ENCODE measurements around the gene PGAP2.
A peak's percentile ranks its signal among the peaks of the same experiment; 100 is the strongest.
"Not testable (repeated sequence)": the region's sequence is repeated elsewhere in the genome, so short reads cannot be mapped to it uniquely, and the experiment has no call there.

The PGAP2 gene

DNA sequence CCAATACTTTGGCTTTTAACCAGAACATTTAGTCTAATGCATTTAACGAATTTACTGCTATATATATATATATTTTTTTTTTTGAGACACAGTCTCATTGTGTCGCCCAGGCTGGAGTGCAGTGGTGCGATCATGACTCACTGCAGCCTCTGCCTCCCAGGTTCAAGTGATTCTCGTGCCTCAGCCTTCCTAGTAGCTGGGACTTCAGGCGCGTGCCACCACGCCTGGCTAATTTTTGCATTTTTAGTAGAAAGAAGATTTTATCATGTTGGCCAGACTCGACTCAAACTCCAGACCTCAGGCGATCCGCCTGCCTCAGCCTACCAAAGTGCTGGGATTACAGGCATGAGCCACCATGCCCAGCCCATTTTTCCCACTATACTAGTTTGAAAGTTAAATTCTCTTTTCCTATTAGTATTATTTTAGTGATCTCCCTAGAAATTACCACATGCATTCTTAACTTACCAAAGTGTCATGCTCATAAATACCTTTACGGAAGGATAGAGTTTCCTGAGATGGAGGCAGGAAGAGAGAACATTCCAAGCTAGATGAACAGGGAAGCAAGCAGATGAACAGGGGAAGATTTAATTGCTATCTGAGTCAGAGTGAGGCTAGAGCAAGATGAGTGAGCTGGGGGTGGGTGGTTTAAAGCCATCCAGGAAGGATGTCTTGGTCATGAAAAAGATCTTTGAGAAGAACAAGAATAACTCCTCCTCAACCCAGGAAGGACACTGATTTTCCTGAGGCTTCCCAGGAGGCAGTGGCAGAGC is 4.4 kb upstream of the PGAP2 start:
- no peak for DNase-seq (ENCODE audit: low spot score)

DNA sequence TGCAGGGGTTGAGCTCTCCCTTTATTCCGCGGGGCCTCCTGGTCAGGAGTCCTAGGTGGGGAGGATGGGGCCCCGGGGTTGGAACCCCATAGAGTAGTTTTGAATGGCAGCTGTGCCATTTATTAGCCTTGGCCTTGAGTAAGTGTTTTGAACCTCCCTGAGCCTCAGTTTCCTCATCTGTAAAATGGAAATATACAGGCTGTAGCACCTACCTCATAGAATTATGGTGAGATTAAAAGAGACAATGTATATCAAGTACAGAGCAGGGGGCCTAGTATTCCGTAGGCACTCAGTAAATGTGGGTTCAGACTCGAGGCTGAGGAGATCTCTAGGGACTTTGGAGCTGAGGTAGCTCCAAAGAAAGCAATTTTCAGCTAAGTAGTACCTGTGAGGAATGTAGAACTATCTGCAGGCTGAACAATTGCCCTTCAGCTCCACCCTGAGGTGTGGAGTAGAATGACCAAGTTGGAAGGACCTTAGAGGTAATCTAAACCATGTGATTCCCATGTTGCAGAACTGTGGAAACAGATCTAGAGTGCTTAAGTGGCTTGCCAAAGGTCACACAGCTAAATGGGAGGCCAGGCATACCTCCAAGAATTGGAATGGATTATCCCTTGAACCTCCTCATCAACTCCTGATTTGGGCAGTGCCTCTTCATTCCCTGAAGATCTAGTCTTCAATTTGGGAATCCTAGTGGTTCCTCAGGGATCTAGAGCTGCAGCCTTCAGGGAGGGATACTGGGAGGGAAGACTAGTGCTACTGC is 682 bp downstream of the PGAP2 start:
- DNase-seq (ENCODE audit: low spot score), result peak; percentile 62

DNA sequence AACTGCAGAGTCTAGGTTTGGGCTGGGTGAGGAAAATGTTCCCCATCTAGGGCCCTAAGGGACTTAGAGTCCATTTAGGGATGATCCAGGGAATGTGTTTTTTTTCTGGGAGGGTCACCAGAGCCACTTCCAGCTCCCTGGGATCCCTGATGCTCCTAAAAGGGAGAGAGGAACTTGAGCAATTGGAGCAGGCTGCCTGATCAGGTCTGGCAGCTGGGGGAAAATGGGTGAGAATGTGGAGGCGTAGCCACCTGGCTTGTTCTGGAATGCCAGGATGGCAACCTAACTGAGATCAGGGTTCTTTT is 1.2 kb downstream of the PGAP2 start:
- no peak for DNase-seq (ENCODE audit: low spot score)

DNA sequence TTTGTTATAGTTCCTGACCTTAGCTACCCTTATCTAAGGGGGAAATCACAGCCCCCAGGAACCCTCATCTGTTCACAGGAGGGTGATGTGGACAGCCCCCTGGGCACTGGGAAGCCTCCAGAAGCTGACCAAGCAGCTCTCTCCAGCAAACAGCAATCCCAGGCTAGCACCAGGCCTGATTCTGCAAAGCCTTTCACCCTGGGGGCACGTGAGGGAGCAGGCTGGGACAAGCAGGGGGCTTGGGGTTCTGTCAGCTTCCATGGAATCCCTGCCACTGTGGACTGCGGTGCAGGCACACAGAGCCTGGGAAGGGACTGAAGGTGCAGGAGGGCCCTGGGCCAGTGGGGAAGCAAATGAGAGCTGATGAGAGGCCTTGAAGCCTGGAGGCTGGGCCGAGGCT is 2.1 kb downstream of the PGAP2 start:
- no peak for DNase-seq (ENCODE audit: low spot score)

DNA sequence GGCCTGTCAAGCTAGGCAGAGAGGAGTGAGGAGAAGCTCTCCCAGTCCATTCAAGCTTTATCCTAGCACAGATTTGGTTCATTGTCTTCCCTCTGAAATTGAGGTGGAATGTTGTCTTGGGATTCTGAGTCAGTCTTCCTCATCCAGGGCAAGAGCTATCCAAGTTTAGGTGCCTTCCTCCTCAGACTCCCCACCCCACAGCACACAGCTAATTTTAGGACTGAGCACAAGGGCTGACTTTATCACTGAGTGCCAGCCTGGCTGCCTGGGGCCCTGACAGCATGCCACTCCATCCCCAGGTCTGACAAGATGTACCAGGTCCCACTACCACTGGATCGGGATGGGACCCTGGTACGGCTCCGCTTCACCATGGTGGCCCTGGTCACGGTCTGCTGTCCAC is 2.6 kb downstream of the PGAP2 start:
- DNase-seq (ENCODE audit: low spot score), result no peak

DNA sequence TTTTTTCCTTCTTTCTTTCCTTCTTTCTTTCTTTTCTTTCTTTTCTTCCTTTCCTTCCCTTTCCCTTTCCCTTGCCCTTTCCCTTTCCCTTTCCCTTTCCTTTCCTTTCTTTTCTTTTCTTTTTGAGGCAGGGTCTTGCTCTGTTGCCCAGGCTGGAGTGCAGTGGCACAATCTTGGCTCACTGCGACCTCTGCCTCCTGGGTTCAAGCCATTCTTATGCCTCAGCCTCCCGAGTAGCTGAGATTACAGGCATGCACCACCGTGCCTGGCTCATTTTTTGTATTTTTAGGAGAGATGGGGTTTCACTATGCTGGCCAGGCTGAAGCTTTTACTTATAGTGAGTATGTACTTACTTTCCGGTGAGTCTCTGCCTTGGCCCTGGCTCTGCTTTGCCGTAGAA is 6.5 kb downstream of the PGAP2 start:
- not testable (repeated sequence) for DNase-seq (ENCODE audit: low spot score)

DNA sequence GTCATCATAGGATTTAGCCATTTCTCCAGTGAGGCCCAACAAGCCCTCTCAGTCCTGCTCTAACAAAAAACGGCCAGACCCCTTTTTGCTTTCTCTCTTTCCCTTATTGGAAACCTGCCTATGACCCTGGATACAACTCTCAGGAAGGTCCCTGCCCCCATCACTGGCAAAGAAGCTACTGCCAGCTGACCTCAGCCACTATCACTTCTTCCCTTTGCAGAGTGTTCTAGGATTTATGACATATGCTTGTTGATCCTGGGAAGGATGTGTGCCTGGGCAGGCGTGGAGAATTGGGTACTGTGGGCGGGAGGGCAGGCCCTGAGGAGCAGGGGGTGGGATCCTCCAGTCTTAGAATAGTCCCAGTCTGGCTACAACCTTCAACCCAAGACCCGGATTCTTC is 7.5 kb downstream of the PGAP2 start:
- no peak for DNase-seq (ENCODE audit: low spot score)

DNA sequence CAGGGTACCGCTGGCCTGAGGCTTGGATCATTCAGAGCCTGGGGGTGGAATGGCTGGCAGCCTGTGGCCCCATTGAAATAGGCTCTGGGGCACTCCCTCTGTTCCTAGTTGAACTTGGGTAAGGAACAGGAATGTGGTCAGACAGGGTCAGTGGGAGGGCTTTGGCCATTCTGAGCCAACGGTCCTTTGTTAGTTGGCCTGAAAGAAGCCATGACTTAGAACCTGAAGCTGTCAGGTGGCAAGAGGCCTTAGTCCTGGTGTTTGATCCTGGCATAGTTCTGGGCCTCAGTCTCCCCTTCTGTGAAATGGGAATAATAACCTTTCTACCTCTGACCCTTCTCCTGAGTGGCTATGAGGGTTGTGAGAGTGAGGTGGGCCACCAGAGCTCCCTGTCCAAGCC is 8.3 kb downstream of the PGAP2 start:
- DNase-seq (ENCODE audit: low spot score), result no peak

DNA sequence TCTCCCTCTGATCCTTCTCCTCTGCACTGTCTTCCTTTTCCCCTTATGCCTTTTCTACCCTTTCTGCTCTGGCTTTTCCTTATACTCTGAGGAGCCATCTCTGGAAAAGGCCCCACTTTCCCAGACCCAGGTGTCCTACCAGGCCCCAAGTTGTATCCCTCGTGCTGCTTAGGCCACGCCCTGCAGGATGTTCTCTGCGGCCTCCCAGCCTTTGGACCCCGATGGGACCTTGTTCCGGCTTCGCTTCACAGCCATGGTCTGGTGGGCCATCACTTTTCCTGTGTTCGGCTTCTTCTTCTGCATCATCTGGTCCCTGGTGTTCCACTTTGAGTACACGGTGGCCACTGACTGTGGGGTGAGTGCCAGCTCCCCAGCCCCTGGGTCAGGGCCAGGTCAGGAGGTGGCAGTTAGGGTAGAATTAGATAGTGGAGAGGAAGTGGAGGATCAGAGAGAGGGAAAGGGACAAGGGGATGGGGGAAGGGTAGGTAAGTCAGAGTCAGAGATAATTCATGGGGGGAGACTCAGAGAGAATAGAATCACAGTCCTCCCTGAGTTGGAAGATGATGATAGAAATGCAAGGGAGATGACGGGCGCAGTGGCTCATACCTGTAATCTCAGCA is 8.9 kb downstream of the PGAP2 start:
- no peak for DNase-seq (ENCODE audit: low spot score)

DNA sequence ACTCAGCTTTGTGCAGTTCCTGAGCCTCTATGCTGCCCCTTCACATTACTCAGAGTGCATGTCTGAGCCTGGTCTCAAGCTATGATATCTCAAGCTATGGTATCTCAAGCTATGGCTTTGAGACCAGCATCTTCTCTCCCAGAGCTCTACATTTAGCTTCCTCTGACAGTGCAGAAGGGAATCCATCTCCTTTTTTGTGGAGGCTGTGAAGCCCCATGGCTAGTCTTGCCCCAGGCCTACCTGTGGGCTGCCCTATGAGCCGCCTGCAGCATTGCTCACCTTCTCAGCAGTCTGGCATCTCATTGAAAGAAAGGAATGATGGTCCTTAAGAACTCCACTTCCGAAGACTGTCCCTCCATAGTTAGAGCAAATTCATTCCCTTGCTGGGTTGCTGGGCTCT is 12.6 kb downstream of the PGAP2 start:
- DNase-seq (ENCODE audit: low spot score), result no peak

DNA sequence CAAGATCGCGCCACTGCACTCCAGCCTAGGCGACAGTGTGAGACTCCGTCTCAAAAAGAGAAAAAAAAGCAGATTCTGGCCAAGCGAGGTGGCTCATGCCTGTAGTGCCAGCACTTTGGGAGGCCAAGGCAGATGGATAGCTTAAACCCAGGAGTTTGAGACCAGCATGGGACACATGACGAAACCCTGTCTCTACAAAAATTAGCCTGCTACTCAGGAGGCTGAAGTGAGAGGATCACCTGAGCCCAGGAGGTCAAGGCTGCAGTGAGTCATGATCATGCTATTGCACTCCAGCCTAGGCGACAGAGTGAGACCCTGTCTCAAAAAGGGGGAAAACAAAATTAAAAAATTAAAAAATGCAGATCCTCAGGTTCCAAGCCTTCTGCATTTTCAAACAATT is 14.0 kb downstream of the PGAP2 start:
- no peak for DNase-seq (ENCODE audit: low spot score)

DNA sequence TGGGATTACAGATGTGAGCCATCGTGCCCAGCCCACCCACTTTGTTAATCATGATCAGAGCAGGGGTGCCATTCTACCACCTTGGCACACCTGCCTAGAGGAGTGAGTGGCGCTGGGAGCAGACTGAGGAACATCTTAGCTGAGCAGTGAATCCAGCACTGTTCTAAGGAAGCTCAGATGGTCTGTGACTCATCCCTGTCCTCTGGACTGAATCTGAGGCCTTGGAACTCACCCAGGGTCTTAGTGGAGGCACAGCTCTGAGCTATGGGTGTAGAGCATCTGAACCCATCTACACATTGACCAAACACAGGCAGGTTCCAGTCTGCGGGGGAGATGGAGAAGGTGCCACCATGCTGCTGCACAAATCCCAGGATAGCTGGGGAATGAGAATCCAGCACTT is 14.9 kb downstream of the PGAP2 start:
- no peak for DNase-seq (ENCODE audit: low spot score)

DNA sequence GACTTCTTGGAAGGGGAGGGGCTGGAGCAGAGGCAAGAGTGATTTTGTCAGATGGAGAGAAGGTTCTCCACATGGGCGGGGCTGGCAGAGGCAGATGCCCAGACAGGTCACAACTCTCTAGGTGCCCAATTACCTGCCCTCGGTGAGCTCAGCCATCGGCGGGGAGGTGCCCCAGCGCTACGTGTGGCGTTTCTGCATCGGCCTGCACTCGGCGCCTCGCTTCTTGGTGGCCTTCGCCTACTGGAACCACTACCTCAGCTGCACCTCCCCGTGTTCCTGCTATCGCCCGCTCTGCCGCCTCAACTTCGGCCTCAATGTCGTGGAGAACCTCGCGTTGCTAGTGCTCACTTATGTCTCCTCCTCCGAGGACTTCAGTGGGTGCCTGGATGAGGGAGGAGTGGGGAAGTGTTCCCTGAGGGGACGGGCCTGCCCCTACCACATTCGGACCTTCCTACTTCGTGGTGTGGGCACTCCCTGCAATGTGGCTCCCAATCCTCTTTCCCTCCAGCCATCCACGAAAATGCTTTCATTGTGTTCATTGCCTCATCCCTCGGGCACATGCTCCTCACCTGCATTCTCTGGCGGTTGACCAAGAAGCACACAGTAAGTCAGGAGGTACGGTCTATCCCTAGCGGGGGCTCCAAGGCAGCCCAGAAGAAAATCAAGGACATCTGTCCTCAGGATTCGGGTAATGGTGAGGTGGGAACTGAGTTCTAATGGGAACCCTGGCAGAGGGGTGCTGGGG is 15.6 kb downstream of the PGAP2 start:
- no peak for DNase-seq (ENCODE audit: low spot score)

DNA sequence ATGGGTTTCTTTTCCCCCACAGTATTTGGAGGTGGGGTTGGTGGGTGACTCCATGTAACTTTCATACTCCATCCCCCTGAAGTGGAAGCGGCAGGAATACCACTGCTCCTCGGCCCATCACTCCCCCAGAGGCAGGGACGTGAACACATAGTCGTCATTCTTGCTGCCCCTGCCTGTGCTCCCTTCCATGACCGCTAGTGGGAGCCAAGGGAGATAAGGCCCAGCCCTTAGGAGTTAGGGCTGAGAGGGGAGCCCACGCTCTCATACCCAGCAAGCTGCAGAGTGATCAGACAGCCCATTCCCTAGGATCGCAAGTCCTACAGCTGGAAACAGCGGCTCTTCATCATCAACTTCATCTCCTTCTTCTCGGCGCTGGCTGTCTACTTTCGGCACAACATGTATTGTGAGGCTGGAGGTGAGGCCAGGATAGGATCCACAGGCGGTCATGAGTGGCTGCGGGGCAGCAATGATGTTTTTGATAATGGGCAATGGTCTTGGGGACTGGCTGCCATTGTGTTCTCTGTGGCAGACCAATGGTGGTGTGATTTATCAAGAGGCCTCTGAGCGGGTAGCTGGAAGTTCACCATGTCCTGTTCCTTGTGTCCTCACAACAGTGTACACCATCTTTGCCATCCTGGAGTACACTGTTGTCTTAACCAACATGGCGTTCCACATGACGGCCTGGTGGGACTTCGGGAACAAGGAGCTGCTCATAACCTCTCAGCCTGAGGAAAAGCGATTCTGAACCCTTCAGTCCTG is 16.5 kb downstream of the PGAP2 start:
- DNase-seq (ENCODE audit: low spot score), result peak; percentile 76

DNA sequence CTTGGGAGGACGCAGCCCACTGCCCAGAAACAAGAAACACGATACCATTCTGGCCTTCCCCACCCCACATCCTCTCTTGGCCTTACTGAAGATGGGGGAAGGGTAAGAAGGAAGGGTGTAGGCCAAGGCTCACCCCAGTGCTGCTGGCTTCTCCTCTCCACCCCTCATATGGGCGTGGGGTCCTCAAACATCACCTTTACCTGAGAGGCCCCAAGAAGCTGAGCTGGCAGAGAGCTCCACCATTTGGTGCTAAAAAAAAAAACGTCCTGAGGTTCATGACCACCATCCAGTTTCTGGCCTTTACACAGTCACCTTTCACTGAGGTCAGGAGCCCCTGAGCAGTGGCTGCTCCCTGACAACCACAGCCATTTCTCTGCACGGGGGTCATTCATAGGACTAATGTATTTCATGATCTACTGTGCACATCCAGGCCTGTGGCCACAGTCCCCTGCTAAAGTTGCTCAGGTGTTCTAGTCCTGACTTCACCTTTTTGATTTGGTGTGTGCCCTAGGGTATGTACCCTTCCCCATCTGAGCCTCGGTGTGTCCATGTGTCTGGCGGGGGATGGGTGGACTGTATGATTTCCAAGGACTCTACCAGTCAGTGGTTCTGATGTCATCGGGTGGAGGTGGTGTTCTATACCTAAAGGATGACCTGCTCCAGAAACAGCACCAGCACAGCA is 17.3 kb downstream of the PGAP2 start:
- no peak for DNase-seq (ENCODE audit: low spot score)

DNA sequence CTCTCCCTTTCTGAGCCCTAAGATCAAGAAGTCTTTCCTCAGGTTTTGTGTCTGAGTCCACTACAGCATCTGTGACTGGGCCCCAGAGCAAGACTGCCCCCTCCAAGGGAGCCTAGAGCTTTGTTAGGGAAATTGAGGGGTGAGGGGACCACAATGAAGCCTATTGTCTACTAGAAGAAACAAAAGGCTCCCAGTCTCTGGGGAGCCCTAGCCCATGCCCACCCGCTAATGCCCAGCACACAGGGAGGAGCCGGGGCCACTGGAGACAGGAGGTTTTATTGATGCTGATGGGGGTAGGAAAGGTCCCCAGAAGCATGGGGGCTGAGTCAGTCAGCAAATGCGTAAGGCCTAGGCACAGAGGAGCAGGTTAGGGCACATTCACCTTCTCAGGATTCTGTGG is 18.4 kb downstream of the PGAP2 start:
- no peak for DNase-seq (ENCODE audit: low spot score)

DNA sequence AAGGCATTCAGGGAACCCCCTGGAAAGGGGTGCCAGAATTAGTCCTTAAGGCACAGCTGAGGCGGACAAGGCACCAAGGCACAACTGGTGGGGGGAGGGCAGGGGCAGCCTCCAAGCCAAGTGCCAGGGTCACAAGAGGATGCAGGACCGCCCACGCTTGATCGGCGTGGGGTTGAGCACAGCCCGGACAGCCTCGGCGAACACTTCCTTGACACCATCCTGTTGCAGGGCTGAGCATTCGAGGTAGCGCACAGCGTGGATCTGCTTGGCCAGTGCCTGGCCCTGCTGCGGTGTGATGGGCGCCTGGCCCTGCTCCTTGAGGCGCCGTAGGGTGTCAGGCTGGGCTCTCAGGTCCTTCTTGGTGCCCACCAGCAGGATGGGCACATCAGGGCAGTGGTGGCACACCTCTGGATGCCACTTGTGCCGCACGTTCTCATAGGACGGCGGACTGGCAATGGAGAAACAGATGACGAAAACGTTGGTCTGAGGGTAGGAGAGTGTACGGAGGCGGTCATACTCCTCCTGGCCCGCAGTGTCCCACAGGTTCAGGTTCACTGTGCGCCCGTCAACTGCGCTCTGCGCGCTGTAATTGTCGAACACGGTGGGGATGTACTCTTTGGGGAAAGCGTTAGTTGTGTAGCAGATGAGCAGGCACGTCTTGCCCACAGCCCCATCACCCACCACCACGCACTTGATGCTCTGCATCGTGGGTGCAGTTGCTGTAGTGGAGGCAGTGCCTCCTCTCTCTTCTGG is 19.2 kb downstream of the PGAP2 start:
- DNase-seq (ENCODE audit: low spot score), result no peak

DNA sequence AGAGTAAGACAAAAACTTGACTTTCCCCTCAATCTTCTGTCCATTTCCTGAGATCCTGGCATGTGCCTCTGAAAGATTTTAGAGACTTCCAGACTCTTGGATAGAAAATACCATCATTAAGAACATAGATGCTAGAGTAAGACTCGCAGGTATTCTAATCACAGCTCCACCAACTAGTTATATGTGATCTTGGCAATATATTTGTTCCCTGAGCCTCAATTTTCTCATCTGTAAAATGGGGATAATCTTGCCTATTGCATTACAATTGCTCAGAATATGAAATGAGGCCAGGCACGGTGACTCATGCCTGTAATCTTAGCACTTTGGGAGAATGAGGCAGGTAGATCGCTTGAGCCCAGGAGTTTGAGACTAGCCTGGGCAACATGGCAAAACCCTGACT is 21.7 kb downstream of the PGAP2 start:
- no peak for DNase-seq (ENCODE audit: low spot score)

DNA sequence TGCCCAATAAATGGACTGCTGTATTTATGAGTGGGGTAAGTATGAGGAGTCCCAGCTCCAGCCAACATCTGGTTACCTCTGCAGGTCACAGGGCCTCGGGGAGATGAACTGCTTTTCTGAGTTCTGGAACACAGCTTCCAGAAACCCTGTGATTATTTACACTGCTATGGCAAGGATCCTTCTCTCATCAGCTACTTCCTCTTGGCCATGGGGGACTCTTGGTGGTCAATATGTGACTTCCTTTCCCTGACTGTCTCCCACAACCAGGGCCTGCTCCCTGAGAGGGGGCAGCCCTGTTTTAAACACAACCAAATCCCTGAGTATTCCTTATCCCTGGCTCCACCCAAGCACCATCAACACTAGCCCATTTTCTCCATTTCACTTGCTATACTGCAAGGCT is 22.4 kb downstream of the PGAP2 start:
- no peak for DNase-seq (ENCODE audit: low spot score)

DNA sequence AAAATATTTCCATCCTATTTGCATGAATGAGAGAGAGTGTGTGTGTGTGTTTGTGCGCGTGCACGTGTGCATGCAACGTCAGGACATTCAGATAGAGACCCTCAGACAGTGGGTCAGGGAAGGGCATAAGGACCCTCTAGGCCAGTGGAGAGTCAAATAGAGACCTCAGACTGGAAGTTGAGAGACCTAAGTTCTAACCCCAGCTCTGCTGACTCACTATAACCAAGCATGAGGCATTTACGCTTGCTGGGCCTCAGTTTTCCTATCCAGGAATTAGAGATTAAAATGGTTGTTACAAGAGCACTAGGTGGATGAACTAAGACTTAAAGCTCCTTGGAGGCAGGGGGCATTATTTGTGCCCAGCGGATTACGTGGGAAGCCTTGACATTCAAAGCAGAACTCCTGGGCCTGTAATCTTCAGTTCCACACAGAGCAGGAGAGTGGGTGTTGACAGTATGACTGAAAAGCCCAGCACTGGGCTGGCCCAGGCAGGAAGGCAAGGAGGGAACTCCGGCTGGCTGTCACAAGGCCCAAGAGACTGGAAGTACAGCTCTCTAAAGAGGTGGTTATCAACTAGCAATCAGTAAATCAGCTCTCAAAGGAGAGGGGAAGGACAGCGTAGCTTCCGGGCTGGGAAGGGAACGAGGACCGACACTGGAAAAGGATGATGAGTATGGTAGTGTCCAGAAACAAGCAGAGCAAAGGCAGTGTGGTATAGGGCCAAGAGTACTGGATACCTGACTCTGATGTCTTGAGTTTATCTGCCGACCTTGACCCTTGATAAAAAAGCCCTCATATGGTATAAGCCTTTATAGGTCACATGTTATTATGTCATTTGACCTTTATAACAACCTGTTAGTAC is 23.2 kb downstream of the PGAP2 start:
- no peak for DNase-seq (ENCODE audit: low spot score)

Data from CD4-positive, alpha-beta T cell treated with Interleukin-6 at 100 ng/mL for 8 hours (primary cell).